Measurements from ENCODE around the gene CDH4. TPM values are rescaled to one million over a fixed set of nuclear protein-coding genes. Genes with fewer than 3 reads are reported as not detected.
A peak's percentile ranks its signal among the peaks of the same experiment; 100 is the strongest.

Gene CDH4
- total and polyA plus RNA-seq, 2 of the 4 experiments (the other 2 are of a cell fraction), result 1.6 to 3.5 TPM

GRCh38 chr20:61482056-61482887, 230.2 kb downstream of the CDH4 start:
- TF ChIP-seq, protein P1, sequence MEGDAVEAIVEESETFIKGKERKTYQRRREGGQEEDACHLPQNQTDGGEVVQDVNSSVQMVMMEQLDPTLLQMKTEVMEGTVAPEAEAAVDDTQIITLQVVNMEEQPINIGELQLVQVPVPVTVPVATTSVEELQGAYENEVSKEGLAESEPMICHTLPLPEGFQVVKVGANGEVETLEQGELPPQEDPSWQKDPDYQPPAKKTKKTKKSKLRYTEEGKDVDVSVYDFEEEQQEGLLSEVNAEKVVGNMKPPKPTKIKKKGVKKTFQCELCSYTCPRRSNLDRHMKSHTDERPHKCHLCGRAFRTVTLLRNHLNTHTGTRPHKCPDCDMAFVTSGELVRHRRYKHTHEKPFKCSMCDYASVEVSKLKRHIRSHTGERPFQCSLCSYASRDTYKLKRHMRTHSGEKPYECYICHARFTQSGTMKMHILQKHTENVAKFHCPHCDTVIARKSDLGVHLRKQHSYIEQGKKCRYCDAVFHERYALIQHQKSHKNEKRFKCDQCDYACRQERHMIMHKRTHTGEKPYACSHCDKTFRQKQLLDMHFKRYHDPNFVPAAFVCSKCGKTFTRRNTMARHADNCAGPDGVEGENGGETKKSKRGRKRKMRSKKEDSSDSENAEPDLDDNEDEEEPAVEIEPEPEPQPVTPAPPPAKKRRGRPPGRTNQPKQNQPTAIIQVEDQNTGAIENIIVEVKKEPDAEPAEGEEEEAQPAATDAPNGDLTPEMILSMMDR (conservative IDR thresholded peaks at IDR 0.05; ENCODE audit: low read depth, low read length), result no peak
- TF ChIP-seq CEBPB (IDR thresholded peaks at IDR 0.05; ENCODE audit: low read depth, low read length), result no peak
- TF ChIP-seq FOS (IDR thresholded peaks at IDR 0.05; ENCODE audit: low read depth, low read length), result no peak
- TF ChIP-seq POLR2A (IDR thresholded peaks at IDR 0.05; ENCODE audit: low read depth, low read length), result no peak
- no peak for TF ChIP-seq MAFK (IDR thresholded peaks at IDR 0.05; ENCODE audit: low read depth, low read length)
- TF ChIP-seq BHLHE40 (IDR thresholded peaks at IDR 0.05; ENCODE audit: low read depth, low read length), result no peak
- 0 out of 2 replicates have a peak, but pooled peaks have one; percentile 19 for TF ChIP-seq USF2 (IDR thresholded peaks at IDR 0.05; ENCODE audit: low read depth, low read length)
- TF ChIP-seq SMC3 (IDR thresholded peaks at IDR 0.05; ENCODE audit: low read depth, low read length), result no peak
- TF ChIP-seq MAZ (IDR thresholded peaks at IDR 0.05; ENCODE audit: borderline replicate concordance, low read depth, low read length), result no peak
- Histone ChIP-seq H2BK20ac (ENCODE audit: low read depth, low read length) (no peak overlapping the region), H3K4ac (ENCODE audit: low read depth, low read length) (no peak overlapping the region), H3K9me1 (ENCODE audit: insufficient read depth, low read length) (no peaks in the 10 kb centered on the region), H2BK120ac (ENCODE audit: low read depth, low read length) (no peak overlapping the region), H3K9me3 (ENCODE audit: control insufficient read depth, insufficient read depth, low read length) (peaks cover 9% of the 10 kb centered on the region), H2AFZ (replicated peaks; ENCODE audit: low read length, poor library complexity) (no peak overlapping the region), H2AK5ac (ENCODE audit: low read depth, low read length) (no peak overlapping the region), H3K36me3 (ENCODE audit: control insufficient read depth, insufficient read depth, low read length) (no peaks in the 10 kb centered on the region), H3K27ac (ENCODE audit: insufficient read depth, low read length) (no peak overlapping the region), H3K4me2 (ENCODE audit: low read depth, low read length) (no peak overlapping the region), H2AK9ac (replicated peaks; ENCODE audit: low read depth, low read length, poor library complexity) (no peak overlapping the region), H3K79me1 (ENCODE audit: low read depth in 1 of 2, low read length in 2 of 2) (no peaks in the 10 kb centered on the region), H3K27me3 (ENCODE audit: control insufficient read depth, insufficient read depth, low read length) (no peaks in the 10 kb centered on the region), H3K9ac (ENCODE audit: low read depth, low read length) (no peak overlapping the region), H4K5ac (ENCODE audit: low read depth, low read length) (no peak overlapping the region), H4K91ac (ENCODE audit: insufficient read depth, low read depth, low read length) (no peak overlapping the region), H3K4me3 (ENCODE audit: insufficient read depth, low read depth, low read length) (no peak overlapping the region), H3K14ac (replicated peaks; ENCODE audit: low read depth, low read length) (no peak overlapping the region), H3K23ac (ENCODE audit: low read depth, low read length) (no peak overlapping the region), H2BK15ac (ENCODE audit: low read depth, low read length) (no peak overlapping the region), H3K18ac (ENCODE audit: low read depth, low read length) (no peak overlapping the region), H3K4me1 (ENCODE audit: control insufficient read depth, insufficient read depth, low read length) (no peaks in the 10 kb centered on the region), H3K56ac (ENCODE audit: extremely low read depth, insufficient read depth, low read length) (no peak overlapping the region), H4K20me1 (ENCODE audit: insufficient read depth, low read length) (no peaks in the 10 kb centered on the region), H4K8ac (ENCODE audit: low read depth in 2 of 2, low read length in 2 of 2) (no peak overlapping the region), H2BK5ac (ENCODE audit: low read depth, low read length, poor library complexity, severe bottlenecking) (no peak overlapping the region)
- WGBS, 2 experiments (ENCODE audit: extremely low coverage in 2 of 2, insufficient read length in 1 of 2), result 93% methylated on average over 5 of the region's 18 CpGs; no CpG with 5 or more reads in 1 of the 2 experiments
- ATAC-seq (ENCODE audit: low read depth) (no peak), DNase-seq (no peak)
- CTCF ChIA-PET, result no interaction called here
- POLR2A ChIA-PET (ENCODE audit: unreplicated experiment), result no interaction called here
- in situ Hi-C loops (cut with MboI; ENCODE audit: low sequenced_read_pairs) (no loop called here), dilution Hi-C loops (cut with HindIII; ENCODE audit: low sequenced_read_pairs, unreplicated experiment) (no loop called here), intact Hi-C loops (cut with micrococcal nuclease) (no loop called here)
- no TSS peak for BruUV-seq (replicated peaks)

Measured in IMR-90 (cell line).